GM10266 (cell line): ENCODE measurements around the gene CARHSP1.

Source experiments
- DNase-seq: peaks from one replicate; pipeline ENCODE4 v3.0.0; 2012; ENCODE audit errors: extremely low spot score
- TF ChIP-seq, protein P1 (sequence below): IDR thresholded peaks from 2 replicates; pipeline ENCODE4 v1.5.1; 2012; ENCODE audit warnings: mild to moderate bottlenecking, low read depth; ENCODE audit not compliant: control insufficient read depth, insufficient read depth; ENCODE audit errors: missing control alignments

Gene CARHSP1

DNA sequence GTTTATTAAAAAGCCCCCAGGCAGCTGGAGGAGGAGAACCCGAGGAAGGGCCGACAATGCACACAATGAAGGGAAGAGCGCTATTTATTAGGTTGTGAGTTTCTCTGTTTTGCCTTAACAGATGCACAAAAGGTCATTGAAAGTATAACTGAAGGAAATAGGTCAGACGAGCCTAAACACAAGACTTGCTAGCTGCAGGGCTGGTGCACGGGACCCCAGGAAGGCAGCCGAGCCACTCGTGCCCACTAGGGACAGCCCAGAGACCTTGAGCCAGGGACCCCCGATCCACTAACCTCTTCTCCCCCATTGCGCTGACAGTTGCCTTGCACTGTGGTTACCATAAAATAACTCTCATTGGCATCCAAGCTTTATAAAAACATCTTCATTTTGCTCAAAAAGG lies 24.6 kb upstream of the CARHSP1 start:
- no peak for DNase-seq
- TF ChIP-seq, protein P1, sequence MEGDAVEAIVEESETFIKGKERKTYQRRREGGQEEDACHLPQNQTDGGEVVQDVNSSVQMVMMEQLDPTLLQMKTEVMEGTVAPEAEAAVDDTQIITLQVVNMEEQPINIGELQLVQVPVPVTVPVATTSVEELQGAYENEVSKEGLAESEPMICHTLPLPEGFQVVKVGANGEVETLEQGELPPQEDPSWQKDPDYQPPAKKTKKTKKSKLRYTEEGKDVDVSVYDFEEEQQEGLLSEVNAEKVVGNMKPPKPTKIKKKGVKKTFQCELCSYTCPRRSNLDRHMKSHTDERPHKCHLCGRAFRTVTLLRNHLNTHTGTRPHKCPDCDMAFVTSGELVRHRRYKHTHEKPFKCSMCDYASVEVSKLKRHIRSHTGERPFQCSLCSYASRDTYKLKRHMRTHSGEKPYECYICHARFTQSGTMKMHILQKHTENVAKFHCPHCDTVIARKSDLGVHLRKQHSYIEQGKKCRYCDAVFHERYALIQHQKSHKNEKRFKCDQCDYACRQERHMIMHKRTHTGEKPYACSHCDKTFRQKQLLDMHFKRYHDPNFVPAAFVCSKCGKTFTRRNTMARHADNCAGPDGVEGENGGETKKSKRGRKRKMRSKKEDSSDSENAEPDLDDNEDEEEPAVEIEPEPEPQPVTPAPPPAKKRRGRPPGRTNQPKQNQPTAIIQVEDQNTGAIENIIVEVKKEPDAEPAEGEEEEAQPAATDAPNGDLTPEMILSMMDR: no peak

DNA sequence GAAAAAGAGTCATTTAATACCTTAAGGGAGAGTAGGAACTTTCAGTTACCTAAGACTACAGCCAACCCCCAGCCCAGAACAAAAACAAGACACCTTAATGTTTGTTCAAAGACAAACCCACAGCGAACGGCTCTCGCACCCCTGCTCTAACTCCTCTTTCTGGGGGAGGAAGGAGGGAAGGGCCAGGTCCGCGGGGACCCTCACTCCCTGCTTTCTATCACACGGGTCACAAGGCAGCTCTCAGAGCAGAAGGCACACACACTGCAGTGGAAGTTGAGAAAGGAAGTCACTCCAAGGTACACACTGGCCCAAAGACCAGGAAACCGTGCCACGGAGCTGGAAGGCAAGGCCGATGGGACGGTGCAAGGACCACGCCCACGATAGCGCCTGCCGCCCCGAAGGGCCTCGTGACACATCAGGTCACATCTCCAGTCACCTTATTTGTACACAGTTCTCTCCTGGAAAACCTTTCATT lies 23.3 kb upstream of the CARHSP1 start:
- TF ChIP-seq, protein P1: no peak
- DNase-seq: peak; percentile 53

DNA sequence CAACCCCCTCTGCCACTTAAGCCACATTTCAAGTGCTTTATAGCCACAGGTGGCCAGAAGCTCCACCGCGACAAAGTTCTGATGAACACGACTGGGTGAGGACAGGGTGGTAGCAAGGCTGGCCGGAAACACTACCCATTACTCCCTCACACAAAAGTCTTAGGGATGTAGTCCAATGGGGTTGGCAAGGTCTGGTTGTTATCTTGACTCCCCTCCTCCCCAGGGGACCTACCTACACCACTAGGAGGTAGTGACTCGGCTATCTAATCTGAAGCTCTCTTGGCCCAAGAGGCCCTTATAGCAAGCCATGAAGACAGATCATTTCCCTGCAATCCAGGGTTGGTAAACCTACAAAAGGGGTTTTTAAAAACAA lies 21.7 kb upstream of the CARHSP1 start:
- no peak for DNase-seq
- TF ChIP-seq, protein P1: no peak

DNA sequence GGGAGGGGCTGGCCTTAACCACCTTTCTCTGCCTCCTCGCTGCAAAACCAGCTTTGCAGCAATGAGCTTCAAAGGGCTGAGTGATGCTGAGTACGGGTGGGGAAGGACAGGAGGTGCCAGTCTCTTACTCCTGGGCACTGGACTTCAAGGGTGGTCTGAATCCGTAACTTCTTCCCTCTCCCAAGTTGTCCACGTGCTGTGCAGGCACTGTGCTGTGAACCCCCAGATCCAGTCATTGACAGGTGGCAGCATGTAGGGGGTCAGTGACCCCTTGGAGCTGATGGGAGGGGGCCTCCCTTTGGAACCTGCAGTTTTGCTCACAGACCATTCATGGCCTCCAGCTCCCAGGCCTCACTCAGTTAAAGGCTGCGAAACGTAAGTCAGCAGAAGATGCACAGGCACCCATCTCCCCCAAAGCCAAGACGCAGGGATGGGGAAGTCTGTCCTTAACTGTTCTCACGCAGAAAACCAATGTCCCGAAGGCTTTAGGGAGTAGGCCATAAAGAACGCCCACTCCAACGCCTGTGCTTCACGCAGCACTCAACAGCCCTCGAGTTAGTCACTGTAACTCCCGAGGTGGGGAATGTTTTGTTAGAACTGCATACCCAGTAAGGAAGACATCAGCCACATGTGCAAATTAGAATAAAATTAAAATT lies 21.2 kb upstream of the CARHSP1 start:
- no peak for DNase-seq
- TF ChIP-seq, protein P1: no peak

DNA sequence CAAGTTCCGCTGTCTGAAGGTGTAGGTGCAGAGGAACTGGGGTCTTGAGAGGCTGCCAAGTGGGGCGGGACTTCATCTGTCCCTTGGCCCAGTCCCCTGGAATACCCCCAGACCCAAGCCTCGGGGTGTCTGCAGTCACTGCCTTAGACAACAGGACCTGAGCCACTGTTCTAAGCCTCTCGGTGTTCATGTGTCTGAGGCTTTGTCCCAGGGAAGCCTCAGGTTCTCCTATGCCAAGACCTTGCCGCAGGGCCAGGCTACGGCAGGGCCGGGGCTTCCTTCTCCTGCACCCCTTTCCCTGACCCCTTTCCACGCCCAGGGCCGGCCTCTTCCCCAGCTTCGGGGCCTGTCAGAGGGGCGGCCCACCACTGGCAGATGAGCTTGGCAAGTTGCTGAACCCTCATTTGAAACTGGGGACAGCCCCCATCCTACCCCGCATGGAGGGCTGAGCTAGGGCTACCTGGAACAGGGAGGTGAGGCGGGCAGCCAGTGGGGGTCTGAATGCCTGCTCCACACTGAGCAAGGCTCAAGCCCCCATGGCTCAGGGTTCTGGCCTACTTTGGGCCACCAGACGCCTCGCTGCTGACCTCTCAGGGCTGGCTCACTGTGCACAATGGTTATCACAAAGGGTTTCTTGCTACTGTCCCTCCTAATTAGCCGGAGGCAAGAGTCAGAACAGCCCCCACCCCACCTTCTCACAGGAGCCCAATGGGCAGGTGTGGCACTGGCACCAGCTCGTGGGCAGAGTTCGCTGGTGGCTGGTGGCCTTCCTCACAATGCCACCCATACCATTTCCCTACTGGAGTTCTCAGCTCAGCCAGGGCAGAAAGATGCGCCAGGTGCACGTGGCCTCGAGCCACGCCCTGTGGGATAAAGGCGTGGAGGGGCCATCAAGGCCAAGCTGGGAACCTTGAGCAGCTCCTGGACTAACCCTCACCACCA lies 20.4 kb upstream of the CARHSP1 start:
- TF ChIP-seq, protein P1: no peak
- DNase-seq: no peak

DNA sequence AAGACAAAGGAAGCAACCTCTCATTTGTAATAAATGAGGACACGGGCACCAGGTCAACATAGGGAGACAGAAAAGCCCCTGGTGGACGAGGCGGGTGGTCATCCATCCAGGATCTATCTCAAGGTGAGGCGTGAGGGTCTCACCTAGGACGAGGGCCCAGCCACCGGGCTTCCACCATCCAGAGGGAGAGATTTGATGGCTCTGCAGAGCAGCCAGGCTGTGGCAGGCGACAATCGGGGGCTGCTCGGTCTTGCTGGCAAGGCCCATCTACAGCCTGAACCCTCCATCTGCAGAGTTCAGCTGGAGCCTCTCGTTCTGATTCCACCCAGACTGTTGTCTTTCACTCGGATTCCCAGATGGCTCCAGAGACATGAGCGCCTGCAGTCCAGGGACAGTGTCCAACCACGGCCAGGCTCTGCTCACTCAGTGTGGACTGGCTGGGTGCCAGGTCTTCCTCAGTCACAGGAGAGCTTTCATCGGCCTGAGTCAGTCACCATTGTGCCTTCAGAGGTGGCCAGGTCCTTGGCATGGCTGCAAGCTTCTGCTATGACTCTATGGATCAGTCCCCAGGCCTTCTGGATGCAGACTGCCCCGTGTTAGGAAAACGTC lies 19.2 kb upstream of the CARHSP1 start:
- TF ChIP-seq, protein P1: no peak
- no peak for DNase-seq

DNA sequence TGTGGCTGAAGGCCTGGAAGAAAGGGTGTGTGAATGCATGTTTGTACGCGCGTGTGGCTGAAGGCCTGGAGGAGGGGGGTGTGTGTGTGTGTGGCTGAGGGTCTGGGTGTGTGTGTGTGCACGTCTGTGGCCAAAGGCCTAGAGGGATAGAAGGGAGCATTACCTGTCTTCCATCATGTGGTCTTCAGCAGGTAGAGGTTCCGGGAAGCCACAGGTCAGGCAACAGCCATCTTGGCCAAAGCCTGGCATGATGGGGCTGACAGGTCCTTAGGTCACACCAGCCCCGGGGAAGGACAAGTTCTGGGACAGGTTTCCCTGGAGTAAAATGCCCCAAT lies 18.6 kb upstream of the CARHSP1 start:
- DNase-seq: no peak

More for the DNA sequence above, 18.6 kb upstream of the CARHSP1 start:
- TF ChIP-seq, protein P1: no peak
